AG10803 (cell line): ENCODE data around the gene NETO2.

ENCODE experiments used
- DNase-seq: peaks from one replicate; pipeline ENCODE4 v3.0.0; 2010; ENCODE audit warnings: low read depth
- H3K4me3 ChIP-seq: 2 replicates; pipeline ENCODE4 v1.5.1; 2011; ENCODE audit warnings: mild to moderate bottlenecking, low read length, control low read depth
- TF ChIP-seq, protein P1 (sequence below): conservative IDR thresholded peaks from 2 replicates; pipeline ENCODE4 v1.5.1; 2011; ENCODE audit warnings: mild to moderate bottlenecking, low read length, control low read depth, inconsistent platforms

The NETO2 gene

GRCh38 chr16:47028767-47029377 lies 114.9 kb downstream of the NETO2 start:
- no peak overlapping the region for H3K4me3 ChIP-seq
- TF ChIP-seq, protein P1, sequence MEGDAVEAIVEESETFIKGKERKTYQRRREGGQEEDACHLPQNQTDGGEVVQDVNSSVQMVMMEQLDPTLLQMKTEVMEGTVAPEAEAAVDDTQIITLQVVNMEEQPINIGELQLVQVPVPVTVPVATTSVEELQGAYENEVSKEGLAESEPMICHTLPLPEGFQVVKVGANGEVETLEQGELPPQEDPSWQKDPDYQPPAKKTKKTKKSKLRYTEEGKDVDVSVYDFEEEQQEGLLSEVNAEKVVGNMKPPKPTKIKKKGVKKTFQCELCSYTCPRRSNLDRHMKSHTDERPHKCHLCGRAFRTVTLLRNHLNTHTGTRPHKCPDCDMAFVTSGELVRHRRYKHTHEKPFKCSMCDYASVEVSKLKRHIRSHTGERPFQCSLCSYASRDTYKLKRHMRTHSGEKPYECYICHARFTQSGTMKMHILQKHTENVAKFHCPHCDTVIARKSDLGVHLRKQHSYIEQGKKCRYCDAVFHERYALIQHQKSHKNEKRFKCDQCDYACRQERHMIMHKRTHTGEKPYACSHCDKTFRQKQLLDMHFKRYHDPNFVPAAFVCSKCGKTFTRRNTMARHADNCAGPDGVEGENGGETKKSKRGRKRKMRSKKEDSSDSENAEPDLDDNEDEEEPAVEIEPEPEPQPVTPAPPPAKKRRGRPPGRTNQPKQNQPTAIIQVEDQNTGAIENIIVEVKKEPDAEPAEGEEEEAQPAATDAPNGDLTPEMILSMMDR, result no peak
- DNase-seq, result no peak
